ENCODE results near the gene GRIN3A. TPM values are rescaled to one million over a fixed set of nuclear protein-coding genes. Genes with fewer than 3 reads are reported as not detected.

The GRIN3A gene
- total and polyA plus RNA-seq, 2 donors: 0.09 to 0.79 TPM

DNA sequence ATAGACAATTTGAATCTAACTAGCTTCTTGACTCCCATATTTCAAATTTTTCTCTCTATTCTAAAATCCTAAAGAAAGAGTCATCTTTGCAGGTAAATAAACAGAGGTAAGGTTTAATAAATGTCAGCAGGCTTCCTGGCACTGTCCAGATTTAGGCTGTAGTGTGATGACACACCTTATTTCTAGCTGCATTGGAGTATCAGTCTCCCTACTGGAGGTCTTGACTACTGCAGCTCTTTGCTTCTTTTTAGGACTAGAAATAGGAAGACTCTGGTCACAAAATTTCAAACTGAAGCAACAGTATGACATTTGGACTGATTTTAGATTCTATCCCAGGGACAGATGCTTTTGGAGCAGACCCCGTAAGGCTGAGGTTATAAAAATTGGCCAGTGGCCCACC is 103.0 kb downstream of the GRIN3A start:
- no peaks in the 10 kb centered on the region for H3K4me1 ChIP-seq (ENCODE audit: insufficient read depth)

DNA sequence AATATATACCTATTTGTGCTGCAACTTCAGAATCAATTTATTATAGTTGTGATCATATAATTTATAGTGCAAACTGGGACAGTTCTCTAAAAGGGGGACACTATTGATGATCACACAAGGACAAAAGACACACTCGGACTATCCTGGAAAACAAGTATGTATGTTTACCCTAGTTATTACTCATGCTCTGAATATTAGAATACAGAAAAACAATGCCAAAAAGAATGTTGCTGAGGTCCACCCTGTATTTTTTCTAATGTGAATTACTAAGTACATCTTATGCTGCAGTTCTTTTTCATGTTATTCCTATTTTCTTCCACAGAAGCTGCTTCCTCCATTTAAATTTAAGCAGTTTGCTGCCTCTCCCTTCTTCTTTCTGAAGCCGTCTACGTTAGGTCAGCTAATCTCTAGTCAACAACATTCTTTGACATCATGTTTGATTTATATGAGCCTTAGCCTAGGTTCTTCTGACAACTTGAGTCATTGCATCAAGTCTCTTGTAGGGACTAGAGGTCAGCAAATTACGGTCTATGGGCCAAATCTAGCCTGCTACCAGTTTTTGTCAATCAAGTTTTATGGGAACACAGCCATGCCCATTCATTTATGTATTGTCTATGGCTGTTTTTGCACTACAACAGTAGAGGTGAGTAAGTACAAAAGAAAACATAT is 103.6 kb downstream of the GRIN3A start:
- H3K4me3 ChIP-seq (ENCODE audit: low read depth, low read length): no peak overlapping the region
- H3K36me3 ChIP-seq (ENCODE audit: insufficient read depth): no peaks in the 10 kb centered on the region
- no peak overlapping the region for H3K27ac ChIP-seq (ENCODE audit: low read depth)
- 64% methylated on average over 4 of the region's 4 CpGs for WGBS
- no peaks in the 10 kb centered on the region for H3K4me1 ChIP-seq (ENCODE audit: insufficient read depth)
- no peak for DNase-seq (ENCODE audit: extremely low spot score)

More for the DNA sequence above, 103.0 kb downstream of the GRIN3A start:
- H3K27ac ChIP-seq (ENCODE audit: low read depth): no peak overlapping the region
- H3K4me3 ChIP-seq (ENCODE audit: low read depth, low read length): no peak overlapping the region
- no peaks in the 10 kb centered on the region for H3K36me3 ChIP-seq (ENCODE audit: insufficient read depth)
- no peak for DNase-seq (ENCODE audit: extremely low spot score)
- 85% methylated on average over 1 of the region's 1 CpG for WGBS

DNA sequence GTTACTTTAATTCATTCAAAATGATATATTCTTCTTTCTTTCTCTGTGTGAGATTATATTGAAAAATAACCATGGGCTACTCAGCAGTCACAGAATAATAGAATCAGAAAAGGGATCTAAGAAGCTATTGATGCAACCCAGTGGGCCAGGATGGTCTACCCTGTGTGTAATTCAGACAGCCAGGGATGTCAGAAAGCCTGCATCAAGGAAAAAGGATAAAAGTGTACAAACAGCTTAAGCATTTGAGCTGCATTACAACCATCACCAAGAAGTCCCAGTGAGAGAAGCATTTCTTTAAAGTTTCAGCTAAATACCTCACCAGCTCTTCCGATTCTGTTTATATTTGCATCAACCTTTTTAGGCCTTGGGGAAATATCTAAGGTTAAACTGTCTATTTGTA is 105.8 kb downstream of the GRIN3A start:
- Histone ChIP-seq H3K36me3 (ENCODE audit: insufficient read depth) (no peaks in the 10 kb centered on the region), H3K4me1 (ENCODE audit: insufficient read depth) (no peaks in the 10 kb centered on the region), H3K27ac (ENCODE audit: low read depth) (no peak overlapping the region), H3K4me3 (ENCODE audit: low read depth, low read length) (no peak overlapping the region)
- 81% methylated on average over 1 of the region's 1 CpG for WGBS
- DNase-seq (ENCODE audit: extremely low spot score): no peak

DNA sequence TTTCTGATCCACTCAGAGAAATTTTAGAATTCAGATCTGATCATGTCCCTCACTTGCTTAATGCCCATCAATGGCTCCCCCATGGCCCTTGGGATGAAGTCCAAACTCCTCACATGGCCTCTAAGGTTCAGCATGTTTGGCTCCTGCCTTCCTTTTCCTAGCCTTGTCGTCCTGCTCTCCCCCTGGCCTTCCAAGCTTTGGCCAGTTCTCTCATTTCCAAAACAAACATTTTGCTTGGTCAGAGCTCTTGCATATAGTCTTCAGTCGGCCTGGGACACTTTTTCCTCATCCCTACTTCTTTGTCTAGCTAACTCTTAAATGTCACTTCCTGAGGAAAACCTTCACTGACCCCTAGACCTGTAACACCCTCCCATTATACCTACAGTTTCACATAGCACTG is 106.6 kb downstream of the GRIN3A start:
- no peak for DNase-seq (ENCODE audit: extremely low spot score)
- H3K36me3 ChIP-seq (ENCODE audit: insufficient read depth): no peaks in the 10 kb centered on the region
- H3K4me3 ChIP-seq (ENCODE audit: low read depth, low read length): no peak overlapping the region
- 37% methylated on average over 2 of the region's 2 CpGs for WGBS
- H3K4me1 ChIP-seq (ENCODE audit: insufficient read depth): no peaks in the 10 kb centered on the region
- H3K27ac ChIP-seq (ENCODE audit: low read depth): no peak overlapping the region

DNA sequence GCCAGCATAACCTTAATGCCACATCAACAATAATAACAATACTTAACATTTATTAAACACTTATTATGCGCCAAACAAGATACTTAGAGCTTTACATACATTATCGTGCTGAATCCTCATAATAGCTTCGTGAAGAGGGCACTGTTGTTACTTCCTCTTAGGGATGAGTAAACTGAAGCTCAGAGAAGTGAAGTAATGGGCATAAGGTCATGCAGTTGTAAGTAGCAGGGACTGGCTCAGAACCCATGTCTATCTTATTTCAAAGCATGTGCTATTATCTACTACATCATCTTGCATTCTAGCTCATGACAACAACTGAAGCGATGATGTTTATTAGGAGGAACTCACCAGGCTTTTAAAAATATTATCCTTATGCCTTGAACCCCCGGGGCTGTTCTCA is 108.8 kb downstream of the GRIN3A start:
- Histone ChIP-seq H3K27ac (ENCODE audit: low read depth) (no peak overlapping the region), H3K4me3 (ENCODE audit: low read depth, low read length) (no peak overlapping the region), H3K4me1 (ENCODE audit: insufficient read depth) (no peaks in the 10 kb centered on the region), H3K36me3 (ENCODE audit: insufficient read depth) (no peaks in the 10 kb centered on the region)
- DNase-seq (ENCODE audit: extremely low spot score): no peak
- 73% methylated on average over 5 of the region's 5 CpGs for WGBS

DNA sequence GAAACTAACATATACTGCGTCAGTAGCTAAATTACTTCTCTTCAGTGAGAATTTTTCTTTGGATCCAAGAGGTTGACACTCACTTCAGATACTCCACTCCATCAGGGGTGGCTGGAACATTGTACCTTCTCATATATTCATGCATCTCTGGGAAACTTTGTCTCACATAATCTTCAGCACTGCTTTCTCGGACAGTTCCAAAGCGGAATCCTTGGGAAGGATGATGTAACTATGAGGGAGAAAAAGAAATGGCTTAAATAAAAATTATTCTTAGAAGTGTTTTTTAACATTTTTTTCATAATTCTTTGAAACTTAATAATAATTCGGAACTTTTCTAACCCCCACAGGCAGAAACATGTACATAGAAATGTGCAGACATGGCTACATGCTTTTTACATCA is 110.3 kb downstream of the GRIN3A start:
- Histone ChIP-seq H3K27ac (ENCODE audit: low read depth) (no peak overlapping the region), H3K4me1 (ENCODE audit: insufficient read depth) (no peaks in the 10 kb centered on the region), H3K4me3 (ENCODE audit: low read depth, low read length) (no peak overlapping the region), H3K36me3 (ENCODE audit: insufficient read depth) (no peaks in the 10 kb centered on the region)
- WGBS: 55% methylated on average over 4 of the region's 4 CpGs
- DNase-seq (ENCODE audit: extremely low spot score): no peak

DNA sequence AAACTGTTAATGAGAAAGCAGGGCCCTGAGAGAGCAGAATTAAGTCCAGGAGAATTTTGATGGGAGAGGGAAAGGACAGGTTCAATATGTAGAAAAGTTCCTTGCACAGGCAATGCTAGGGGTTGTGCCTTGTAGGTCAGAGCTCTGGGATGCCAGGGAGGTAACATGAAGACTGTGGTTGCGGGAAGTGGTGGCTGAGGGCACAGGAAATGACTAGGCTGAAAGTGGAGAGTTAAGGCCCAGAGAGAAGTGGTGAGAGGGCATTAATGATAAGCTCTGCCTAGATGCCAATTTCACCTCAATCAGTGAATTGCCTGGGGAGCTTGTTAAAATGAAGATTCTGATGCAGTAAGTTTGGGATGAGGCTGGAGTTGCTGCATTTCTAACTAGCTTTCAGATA is 112.2 kb downstream of the GRIN3A start:
- no peaks in the 10 kb centered on the region for H3K4me1 ChIP-seq (ENCODE audit: insufficient read depth)
- H3K27ac ChIP-seq (ENCODE audit: low read depth): no peak overlapping the region
- no peaks in the 10 kb centered on the region for H3K36me3 ChIP-seq (ENCODE audit: insufficient read depth)
- no peak for DNase-seq (ENCODE audit: extremely low spot score)
- no peak overlapping the region for H3K4me3 ChIP-seq (ENCODE audit: low read depth, low read length)
- 77% methylated on average over 1 of the region's 1 CpG for WGBS

DNA sequence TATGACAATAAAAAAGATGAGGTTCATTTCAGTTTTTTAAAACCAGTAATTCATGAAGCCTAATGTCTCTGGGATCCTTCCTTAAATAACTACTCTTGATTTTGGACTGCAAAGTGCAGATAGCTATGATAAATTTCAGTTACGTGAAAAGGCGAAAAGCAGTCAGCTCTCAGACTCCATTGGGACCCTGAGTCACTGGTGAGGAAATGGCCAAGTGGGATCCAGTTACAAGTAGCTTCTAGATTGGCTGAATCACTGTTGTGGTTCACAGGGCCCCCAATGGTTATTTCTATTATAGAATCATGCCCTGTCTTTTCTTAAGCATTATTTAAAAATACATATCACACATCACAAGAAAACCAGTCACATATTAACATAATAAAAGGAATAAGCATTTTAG is 112.6 kb downstream of the GRIN3A start:
- 86% methylated on average over 2 of the region's 2 CpGs for WGBS
- no peak for DNase-seq (ENCODE audit: extremely low spot score)
- Histone ChIP-seq H3K36me3 (ENCODE audit: insufficient read depth) (no peaks in the 10 kb centered on the region), H3K4me1 (ENCODE audit: insufficient read depth) (no peaks in the 10 kb centered on the region), H3K4me3 (ENCODE audit: low read depth, low read length) (no peak overlapping the region), H3K27ac (ENCODE audit: low read depth) (no peak overlapping the region)

DNA sequence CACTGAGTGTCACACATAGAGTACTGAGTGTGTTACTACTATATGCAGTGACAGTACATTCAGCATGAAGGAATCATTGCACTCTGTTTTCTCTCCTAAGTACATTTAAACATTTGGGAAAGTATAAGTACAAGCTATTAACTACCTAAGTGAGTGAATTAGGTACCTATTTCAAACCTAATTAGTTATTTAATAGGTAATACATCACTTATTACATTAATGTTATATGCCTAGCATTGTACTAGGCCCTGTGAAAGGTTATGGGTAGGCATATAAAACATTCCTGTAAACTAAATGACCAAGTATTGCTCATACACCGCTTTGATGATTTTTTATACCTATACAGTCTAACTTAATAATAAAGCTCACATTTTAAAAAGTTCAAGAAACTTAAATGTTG is 118.0 kb downstream of the GRIN3A start:
- Histone ChIP-seq H3K36me3 (ENCODE audit: insufficient read depth) (no peaks in the 10 kb centered on the region), H3K4me1 (ENCODE audit: insufficient read depth) (no peaks in the 10 kb centered on the region), H3K4me3 (ENCODE audit: low read depth, low read length) (no peak overlapping the region), H3K27ac (ENCODE audit: low read depth) (no peak overlapping the region)
- WGBS: 91% methylated on average over 1 of the region's 1 CpG
- no peak for DNase-seq (ENCODE audit: extremely low spot score)

DNA sequence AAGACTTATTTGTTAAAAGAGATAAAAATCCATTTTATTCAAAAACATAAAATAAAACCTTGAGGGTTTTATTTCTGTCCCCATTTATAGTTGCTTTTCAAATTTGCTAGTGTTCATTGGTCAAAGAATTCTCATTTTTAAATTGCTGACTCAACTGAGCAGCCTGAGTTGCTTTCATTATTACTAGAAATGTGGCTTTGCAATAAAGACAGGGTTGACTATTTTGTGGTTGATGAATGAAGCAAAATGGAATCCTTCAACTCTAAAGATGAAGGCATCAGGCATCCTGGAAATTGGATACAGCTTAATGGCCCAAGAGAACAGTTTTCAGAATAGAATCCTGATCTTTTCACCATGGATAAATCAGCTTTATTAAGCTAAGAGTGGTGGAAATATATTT is 119.7 kb downstream of the GRIN3A start:
- no peaks in the 10 kb centered on the region for H3K36me3 ChIP-seq (ENCODE audit: insufficient read depth)
- no peak overlapping the region for H3K27ac ChIP-seq (ENCODE audit: low read depth)
- H3K4me3 ChIP-seq (ENCODE audit: low read depth, low read length): no peak overlapping the region
- no peak for DNase-seq (ENCODE audit: extremely low spot score)
- no peaks in the 10 kb centered on the region for H3K4me1 ChIP-seq (ENCODE audit: insufficient read depth)

DNA sequence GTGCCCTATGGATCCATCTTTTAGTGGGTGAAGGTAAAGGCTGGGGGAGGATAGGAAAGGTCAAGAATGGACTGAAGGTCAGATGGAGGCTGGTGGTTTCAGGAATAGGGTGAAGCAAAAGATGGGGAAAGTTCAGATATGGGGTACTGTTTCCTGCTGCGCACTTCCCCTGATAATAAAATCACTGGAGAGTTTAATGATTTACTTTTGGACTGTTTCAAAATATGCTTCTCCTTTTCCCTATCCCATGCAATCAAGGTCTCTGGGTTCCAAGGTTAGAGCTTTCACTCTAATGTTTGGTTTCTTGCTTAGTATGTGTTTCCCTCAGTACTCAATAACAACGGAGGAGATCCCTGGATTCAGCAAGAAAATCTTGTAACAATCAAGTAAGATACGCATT is 132.9 kb downstream of the GRIN3A start:
- WGBS: 83% methylated on average over 3 of the region's 3 CpGs
- H3K27ac ChIP-seq (ENCODE audit: low read depth): no peak overlapping the region
- no peak for DNase-seq (ENCODE audit: extremely low spot score)
- H3K36me3 ChIP-seq (ENCODE audit: insufficient read depth): no peaks in the 10 kb centered on the region
- H3K4me3 ChIP-seq (ENCODE audit: low read depth, low read length): no peak overlapping the region
- H3K4me1 ChIP-seq (ENCODE audit: insufficient read depth): no peaks in the 10 kb centered on the region

DNA sequence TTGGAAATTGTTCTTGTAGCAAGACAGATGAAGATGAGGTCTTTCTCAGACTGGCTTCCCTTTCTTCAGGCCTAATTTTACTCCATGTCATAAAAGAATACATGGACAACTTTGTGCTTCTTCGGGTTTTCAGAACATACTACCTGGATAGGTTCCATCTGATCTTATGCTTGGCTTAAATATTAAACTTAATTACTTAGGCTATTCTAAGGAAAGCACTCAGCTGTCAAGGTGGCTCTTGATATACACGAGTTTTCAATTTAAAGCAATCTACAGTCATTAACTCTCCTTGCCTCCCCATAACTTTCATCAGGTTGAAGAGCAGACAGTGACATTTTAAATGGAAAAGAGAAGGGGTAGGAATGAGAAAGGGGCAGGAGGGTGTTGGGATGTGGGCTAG is 134.2 kb downstream of the GRIN3A start:
- no peak overlapping the region for H3K4me3 ChIP-seq (ENCODE audit: low read depth, low read length)
- no peak for DNase-seq (ENCODE audit: extremely low spot score)
- WGBS: 63% methylated on average over 2 of the region's 2 CpGs
- no peaks in the 10 kb centered on the region for H3K4me1 ChIP-seq (ENCODE audit: insufficient read depth)
- no peaks in the 10 kb centered on the region for H3K36me3 ChIP-seq (ENCODE audit: insufficient read depth)
- H3K27ac ChIP-seq (ENCODE audit: low read depth): no peak overlapping the region

DNA sequence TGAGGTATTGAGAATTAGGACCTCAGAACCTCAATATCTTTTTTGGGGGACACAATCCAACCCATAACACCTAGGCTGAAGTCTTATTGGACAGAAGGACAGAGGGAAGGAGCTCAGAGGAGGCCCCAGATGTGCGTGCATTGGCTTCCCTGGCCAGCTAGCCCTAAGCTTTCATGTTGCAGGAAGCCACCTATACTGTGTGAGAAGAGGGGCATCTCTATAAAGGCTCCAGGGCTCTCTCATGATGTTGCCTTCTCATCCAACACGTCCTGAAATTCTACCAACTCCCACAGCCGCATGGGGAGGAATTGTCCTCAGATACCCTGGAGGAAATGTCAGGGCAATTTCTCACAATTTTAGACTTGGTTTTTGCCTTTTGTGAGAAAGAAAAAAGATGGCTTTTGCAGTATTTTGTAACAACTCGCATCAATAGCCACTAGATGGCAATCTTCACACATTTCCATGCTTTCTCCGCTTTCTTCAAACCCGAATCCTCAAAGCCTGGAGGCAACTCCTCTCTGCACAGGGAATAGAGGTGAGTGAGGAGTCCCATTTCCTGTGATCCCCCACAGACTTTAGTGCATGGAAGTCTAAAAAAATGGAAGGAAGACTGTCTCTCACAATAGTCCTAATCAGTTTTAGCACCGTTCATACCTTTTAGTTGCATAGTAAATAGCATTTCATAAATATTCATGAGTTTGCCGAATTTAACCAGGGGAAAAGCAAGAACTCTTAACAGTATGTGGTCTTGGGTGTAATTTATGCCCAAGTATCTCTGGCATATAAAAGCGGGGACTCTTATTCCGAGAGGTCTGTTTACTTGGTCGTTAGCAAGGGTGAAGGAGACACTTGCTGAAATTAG is 136.3 kb downstream of the GRIN3A start:
- no peaks in the 10 kb centered on the region for H3K4me1 ChIP-seq (ENCODE audit: insufficient read depth)
- WGBS: 20% methylated on average over 11 of the region's 11 CpGs
- no peaks in the 10 kb centered on the region for H3K36me3 ChIP-seq (ENCODE audit: insufficient read depth)
- peak; percentile 47 for DNase-seq (ENCODE audit: extremely low spot score)
- H3K27ac ChIP-seq (ENCODE audit: low read depth): no peak overlapping the region
- H3K4me3 ChIP-seq (ENCODE audit: low read depth, low read length): no peak overlapping the region

DNA sequence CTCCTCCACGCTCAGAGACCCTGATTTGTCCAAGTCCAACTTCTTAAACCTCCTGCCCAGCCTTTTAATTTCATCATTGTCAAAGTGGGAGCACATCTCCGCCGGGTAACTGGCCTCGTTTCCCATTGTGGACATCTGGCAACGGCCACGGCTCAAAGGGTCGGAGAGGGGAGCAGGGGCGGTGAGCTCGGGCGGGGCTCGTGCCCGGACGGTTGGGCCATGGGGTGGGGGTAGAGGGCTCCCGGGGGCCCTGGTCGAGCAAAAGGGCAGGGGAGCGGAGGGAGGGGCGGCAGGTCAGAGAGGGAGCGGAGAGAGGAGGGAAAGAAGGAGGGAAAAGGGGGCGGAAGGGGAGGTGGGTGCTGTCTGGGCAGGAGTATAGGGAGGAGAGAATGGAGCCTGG is 143.7 kb downstream of the GRIN3A start, which contains the start of gene PPP3R2:
Gene PPP3R2 (minus strand): TSS at position 174 of the 400 bp plus-strand sequence. CDS start 48 bp downstream, at position 126.
- DNase-seq (ENCODE audit: extremely low spot score): no peak
- Histone ChIP-seq H3K4me3 (ENCODE audit: low read depth, low read length) (no peak within 1 kb of the TSS), H3K27ac (ENCODE audit: low read depth) (no peak within 1 kb of the TSS), H3K4me1 (ENCODE audit: insufficient read depth) (no peaks in the 10 kb centered on the region), H3K36me3 (ENCODE audit: insufficient read depth) (no peaks in the 10 kb centered on the region)
- WGBS: 92% methylated on average over 19 of the region's 19 CpGs

Data from urinary bladder (tissue), 4 donors.